Gastrocnemius medialis (tissue), 4 donors: ENCODE results near the gene SAV1.

Experiments used
- POLR2A ChIP-seq, 2 donors: fragments of 450-650 bp; IDR thresholded peaks; one replicate each; pipeline ENCODE4 v1.6.1; 2017; ENCODE audit warnings: antibody characterized with exemption in 2 of 2, mild to moderate bottlenecking in 2 of 2, moderate library complexity in 2 of 2
- TF ChIP-seq, protein P1 (sequence below), 5 experiments: fragments of 450-650 bp in 3 of 5; fragments of 200-600 bp in 2 of 5; sonication (generic) in 2 of 5; IDR thresholded peaks in 4 of 5; conservative IDR thresholded peaks in 1 of 5; 1 replicate in 4 of 5; 2 replicates in 1 of 5; pipeline ENCODE4 v1.5.1; 2016 to 2019; ENCODE audit warnings: antibody characterized with exemption in 5 of 5, mild to moderate bottlenecking in 3 of 5, moderate library complexity in 3 of 5

DNA sequence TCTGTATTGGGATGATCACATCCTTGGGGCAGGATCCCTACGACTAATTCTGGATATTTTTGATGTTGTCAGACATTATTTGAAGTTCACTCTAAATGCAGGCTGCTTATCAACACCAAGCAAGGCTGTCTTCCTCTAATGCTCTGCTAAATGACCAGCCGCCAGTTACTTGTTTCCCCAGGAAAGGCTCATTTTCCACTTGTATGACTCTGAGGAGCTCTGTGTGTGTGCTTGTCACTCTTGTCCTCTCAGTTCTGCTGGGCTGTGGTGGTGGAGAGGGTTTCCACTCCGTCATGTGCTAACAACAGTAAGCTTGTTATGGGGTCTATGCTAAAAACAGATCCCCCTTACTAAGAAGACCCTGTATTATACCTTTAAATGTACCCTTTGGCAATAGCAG is 66.1 kb downstream of the SAV1 start:
- no peak for TF ChIP-seq POLR2A (IDR thresholded peaks at IDR 0.05)
- TF ChIP-seq, protein P1, sequence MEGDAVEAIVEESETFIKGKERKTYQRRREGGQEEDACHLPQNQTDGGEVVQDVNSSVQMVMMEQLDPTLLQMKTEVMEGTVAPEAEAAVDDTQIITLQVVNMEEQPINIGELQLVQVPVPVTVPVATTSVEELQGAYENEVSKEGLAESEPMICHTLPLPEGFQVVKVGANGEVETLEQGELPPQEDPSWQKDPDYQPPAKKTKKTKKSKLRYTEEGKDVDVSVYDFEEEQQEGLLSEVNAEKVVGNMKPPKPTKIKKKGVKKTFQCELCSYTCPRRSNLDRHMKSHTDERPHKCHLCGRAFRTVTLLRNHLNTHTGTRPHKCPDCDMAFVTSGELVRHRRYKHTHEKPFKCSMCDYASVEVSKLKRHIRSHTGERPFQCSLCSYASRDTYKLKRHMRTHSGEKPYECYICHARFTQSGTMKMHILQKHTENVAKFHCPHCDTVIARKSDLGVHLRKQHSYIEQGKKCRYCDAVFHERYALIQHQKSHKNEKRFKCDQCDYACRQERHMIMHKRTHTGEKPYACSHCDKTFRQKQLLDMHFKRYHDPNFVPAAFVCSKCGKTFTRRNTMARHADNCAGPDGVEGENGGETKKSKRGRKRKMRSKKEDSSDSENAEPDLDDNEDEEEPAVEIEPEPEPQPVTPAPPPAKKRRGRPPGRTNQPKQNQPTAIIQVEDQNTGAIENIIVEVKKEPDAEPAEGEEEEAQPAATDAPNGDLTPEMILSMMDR (IDR thresholded peaks at IDR 0.05 in 4 of 5, conservative IDR thresholded peaks at IDR 0.05 in 1 of 5), result no peak
